Measurements from ENCODE around the gene TMTC2.

DNA sequence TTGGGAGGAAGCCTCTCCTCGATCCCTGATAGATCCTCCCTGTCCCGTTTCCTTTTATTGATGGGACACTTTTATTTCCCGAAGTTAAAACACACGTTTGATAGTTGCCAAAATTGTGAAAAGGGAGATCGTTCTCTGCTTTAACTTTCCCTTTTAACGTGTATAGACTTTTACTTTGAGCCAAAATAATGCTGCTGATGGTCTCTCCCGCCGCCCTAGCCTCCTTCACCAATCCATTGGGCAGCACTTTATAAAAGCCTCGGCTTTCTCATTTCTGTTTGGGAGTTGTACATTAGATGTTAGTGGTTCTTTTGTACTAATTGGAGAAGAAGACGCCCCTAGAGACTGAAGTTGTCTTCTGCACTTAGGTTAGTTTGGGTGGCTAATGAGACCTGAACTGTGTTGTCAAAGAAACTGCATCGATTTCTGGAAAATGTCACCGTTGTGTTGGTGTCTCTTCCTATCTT, 1.4 kb downstream of the TMTC2 start:
- TF ChIP-seq, protein P1, sequence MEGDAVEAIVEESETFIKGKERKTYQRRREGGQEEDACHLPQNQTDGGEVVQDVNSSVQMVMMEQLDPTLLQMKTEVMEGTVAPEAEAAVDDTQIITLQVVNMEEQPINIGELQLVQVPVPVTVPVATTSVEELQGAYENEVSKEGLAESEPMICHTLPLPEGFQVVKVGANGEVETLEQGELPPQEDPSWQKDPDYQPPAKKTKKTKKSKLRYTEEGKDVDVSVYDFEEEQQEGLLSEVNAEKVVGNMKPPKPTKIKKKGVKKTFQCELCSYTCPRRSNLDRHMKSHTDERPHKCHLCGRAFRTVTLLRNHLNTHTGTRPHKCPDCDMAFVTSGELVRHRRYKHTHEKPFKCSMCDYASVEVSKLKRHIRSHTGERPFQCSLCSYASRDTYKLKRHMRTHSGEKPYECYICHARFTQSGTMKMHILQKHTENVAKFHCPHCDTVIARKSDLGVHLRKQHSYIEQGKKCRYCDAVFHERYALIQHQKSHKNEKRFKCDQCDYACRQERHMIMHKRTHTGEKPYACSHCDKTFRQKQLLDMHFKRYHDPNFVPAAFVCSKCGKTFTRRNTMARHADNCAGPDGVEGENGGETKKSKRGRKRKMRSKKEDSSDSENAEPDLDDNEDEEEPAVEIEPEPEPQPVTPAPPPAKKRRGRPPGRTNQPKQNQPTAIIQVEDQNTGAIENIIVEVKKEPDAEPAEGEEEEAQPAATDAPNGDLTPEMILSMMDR (IDR thresholded peaks at IDR 0.05; ENCODE audit: poor library complexity, severe bottlenecking), result peak; percentile 18
- TF ChIP-seq EP300 (conservative IDR thresholded peaks at IDR 0.05; ENCODE audit: poor library complexity, severe bottlenecking) (no peak), POLR2AphosphoS5 (IDR thresholded peaks at IDR 0.05) (no peak)
